ENCODE measurements around the gene RHOBTB3.
"Not testable (repeated sequence)": the region's sequence is repeated elsewhere in the genome, so short reads cannot be mapped to it uniquely, and the experiment has no call there.

RHOBTB3 gene, protein sequence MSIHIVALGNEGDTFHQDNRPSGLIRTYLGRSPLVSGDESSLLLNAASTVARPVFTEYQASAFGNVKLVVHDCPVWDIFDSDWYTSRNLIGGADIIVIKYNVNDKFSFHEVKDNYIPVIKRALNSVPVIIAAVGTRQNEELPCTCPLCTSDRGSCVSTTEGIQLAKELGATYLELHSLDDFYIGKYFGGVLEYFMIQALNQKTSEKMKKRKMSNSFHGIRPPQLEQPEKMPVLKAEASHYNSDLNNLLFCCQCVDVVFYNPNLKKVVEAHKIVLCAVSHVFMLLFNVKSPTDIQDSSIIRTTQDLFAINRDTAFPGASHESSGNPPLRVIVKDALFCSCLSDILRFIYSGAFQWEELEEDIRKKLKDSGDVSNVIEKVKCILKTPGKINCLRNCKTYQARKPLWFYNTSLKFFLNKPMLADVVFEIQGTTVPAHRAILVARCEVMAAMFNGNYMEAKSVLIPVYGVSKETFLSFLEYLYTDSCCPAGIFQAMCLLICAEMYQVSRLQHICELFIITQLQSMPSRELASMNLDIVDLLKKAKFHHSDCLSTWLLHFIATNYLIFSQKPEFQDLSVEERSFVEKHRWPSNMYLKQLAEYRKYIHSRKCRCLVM

DNA sequence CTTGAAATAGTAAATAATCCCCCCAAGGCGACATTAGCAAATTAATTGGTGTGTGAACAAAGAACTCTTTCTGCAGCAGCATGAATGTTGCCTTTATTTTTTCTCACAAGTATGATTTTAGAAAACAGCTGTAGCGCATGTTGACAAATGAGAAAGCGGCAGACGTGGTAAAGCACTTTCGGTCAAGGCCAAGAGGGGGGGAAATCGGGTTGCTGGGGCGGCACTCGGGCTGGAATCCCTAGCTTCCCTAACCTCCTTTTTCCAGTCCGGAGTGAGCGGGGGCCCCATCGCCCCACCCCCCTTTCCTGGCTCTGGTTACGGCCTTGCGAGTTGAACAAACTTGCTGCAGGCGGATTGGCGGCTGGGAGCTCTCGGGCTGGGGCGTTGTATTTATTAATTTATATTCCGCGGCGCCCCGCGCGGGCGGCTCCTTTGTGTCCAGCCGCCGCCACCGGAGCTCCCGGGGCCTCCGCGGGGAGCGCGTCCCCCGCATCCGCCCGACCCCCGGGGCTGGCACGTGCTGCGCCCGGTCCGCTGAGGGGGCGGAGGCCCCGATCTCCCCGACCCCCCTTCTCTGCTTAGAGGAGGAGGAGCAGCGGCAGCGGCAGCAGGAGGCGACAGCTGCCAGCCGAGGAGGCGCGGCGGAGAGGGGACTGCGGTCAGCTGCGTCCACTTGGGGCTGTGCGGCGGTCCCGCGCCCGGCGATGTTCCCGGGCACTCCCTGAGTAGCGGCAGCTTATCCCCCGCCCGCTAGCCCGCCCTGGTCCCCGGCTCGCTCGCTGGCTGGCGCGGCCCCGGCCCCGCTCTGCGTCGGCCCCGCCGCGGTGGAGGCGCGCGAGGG, at the start of gene RHOBTB3:
Gene RHOBTB3, plus strand, starts transcription at position 607 of the 841 bp plus-strand sequence. CDS start 347 bp downstream, outside the sequence.
- peak; percentile 34 for DNase-seq

DNA sequence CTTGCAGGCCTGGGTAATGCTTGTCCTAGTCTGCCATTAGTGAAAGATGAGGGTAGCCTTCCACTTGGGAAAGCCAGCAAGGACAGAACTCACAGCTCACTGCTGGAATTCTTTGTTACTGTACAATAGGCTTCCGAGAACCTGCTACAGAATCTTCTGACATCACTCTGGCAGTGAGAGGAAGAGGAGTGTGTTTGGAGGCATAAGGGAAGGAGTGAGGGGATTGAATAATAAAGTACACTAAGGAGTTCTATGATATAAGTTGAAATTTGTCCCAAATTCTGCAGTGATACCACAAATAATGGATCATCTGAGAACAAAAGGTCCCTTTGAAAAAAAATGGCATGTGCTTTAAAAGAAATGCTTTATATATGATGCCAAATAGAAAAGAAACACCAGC, 48.2 kb upstream of the RHOBTB3 start, which contains the start of gene SPATA9:
Gene SPATA9, minus strand, starts transcription at position 101 of the 400 bp plus-strand sequence. CDS start 137 bp downstream, outside the sequence.
- no peak for DNase-seq

DNA sequence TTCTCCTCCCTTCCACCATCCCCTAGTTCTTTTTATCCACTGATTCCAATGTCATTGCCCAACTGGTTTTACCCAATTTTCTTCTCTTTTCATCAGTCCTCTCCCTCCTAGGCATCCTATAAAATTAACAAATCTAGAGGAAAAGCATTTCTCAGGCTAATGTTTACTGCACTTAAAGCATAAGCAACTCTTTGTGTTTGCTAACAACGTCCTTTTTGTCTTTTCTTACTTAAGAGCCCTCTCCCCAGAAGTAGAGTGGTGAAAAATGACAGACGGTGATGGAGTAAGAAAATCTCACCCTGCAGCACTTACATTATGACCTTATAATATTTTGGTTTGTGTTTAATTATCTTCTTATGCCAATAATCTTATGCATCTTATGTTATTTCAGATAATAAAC, 46.8 kb upstream of the RHOBTB3 start:
- DNase-seq: no peak

DNA sequence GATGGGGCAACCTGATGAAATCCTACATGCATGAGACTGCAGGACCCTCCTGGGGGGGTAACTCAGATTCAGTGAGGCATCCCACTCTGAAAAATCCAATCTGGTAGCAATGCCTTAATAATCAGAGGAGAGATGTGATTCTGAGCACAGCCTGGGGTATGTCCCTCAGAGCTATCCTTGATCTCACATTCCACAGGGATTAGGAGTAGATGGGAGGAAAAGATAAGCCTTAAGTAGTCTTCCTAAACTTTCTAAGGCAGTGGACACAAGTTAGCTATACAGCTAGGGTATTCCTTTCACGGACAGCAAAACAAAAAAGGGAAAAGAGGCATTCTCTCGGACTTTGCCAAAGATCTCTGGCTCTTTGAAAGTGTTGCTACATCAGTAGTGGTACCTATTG, 44.5 kb upstream of the RHOBTB3 start:
- no peak for DNase-seq

DNA sequence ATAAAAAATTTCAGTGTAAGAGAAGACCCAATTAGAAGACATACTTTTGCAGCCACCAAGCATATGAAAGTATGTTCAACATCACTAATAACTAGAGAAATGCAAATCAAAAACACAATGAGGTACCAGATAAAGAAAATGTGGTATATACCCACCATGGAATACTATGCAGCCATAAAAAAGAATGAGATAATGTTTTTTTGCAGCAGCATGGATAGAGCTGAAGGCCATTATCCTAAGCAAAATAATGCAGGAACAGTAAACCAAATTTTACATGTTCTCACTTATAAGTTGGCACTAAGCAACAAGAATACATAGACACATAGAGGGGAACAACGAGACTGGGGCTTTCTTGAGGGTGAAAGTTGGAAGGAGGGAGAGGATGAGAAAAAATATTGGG, 41.5 kb upstream of the RHOBTB3 start:
- DNase-seq: no peak

DNA sequence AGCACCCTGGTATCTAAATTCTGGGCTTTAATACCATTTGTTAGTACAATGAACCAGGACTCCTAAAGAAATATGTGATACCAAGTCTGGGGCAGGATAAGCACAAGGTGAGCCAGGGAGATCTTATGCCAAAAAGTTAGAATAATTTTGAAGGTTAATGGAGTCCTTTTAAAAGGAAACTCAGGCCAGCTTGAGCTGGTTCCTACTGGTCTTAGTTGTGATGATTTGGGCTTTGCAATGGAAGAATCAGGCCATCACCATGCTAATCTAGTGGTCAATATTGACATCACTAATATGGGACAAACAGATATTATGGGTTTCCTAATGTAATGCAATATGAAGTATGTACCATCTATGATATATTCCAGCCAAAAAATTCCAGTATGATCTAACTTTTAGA, 40.8 kb upstream of the RHOBTB3 start:
- no peak for DNase-seq

DNA sequence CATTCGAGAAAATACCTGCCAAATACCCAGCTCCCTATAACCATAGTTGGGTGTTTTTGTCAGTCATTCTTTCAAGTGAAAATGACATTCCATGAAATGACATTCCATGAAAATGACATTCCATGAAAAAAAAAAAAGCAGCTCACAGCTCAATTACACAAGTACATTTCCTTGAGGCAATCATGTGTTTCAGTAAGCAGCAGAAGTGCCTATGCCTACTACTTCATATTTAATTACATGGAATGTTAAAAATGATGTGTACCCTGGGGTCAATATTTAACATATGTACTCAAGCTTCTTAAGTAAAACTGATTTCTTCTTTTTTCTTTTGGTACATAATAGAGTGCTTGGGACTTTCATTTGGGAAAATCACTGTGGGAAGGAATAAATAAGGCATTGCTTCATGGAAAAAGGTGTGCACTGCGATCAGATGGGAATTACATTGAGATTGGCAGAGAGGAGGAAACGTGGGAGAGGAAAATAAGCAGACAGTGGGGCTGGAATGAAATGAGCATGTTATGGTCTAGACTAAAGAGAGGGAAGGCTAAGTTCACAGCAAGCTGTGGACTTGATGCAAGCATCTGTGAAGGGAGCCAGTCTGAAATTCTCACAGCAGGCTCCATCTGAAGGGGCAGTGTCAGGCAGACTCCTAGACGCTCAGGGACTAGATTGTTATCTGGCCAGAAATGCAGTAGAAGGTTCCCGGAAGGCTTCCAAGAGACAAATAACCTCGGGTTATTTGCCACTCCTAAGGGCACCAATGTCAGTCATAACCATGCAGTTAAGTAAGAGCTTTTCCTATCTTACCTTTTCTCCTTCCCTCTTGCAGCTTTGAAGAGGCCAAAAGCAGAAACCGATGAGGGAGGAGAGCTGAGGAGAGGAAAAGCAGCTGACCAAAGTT, 33.1 kb upstream of the RHOBTB3 start:
- no peak for DNase-seq

DNA sequence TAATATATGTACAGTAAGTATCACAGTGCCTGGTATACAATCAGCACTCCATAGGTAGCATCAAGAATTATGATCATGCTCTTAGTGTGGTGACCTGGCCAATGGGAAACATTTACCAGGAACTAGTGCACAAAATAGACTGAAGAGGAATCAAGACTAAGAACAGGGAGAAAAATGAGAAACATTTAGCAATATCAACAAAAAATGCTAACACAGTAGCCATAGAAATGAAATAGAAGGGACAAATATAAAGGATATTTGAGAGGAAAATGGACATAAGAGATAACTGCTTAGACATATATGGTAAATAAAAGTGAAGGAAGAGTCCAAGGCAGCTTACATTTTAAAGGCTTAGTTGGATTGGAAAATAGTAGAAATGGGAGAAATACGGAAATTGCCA, 31.8 kb upstream of the RHOBTB3 start:
- no peak for DNase-seq

DNA sequence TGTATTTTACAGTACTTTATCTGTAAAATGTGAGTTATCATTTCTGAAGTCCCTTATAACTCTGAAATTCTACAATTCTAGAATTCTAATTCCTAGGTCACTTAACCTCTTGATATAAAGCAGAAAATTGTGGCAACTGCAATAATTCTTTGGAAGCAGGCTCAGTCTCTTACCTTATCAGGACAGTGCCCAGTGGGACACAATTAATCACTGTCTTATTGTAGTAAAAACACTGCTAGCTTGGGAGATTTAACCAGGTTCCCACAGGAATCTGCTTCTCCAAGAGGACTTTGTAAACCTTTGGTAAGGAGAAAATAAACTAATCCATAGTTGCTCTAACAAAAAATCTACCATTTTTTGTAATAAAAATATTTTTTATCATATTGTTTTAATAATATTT, 30.1 kb upstream of the RHOBTB3 start:
- no peak for DNase-seq

DNA sequence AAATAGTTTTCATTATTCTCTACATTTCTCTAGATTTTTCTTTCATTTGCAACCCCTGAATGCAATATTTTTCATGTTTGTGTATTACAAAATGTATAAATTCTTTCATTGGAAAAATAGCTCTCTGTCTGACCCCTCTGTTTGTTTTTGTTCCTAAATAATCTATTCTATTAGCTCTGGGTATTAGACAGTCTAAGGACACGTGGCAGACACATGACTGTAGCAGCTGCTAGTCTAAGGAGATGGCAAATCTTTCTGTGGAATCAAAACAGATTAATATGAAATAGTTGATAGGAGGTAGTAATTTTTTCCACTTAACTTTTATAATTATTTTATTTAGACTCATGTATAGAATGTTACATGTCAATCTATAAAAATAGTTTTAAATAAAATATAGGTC, 27.0 kb upstream of the RHOBTB3 start:
- no peak for DNase-seq

DNA sequence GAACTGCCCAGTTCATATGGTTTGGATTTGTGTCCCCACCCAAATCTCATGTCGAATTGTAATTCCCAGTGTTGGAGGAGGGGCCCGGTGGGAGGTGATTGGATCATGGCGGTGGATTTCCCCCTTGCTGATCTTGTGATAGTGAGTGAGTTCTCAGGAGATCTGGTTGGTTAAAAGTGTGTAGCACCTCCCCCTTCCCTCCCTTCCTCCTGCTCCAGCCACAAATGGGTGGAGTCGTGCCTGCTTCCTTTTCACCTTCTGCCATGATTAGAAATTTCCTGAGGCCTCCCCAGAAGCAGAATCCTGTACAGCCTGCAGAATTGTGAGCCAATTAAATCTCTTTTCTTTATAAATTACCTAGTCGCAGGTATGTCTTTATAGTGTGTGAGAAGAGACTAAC, 24.9 kb upstream of the RHOBTB3 start:
- not testable (repeated sequence) for DNase-seq

DNA sequence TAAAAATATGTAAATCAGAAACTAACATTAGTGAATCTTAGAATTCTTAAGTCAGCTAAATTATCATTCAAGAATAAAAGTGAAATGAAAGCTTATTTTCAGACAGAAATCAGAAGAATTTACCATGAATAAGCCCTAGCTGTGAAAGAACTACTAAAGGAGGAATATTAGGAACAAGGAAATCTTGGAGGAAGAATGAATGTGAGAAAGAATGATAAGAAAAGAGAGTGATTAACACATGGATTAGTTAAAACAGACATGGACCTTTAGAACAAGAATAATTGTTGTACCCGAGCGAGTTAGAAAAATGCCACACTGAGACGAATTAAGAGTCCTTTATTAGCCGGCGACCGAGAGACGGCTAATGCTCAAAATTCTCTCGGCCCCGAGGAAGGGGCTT, 24.1 kb upstream of the RHOBTB3 start:
- DNase-seq: no peak

DNA sequence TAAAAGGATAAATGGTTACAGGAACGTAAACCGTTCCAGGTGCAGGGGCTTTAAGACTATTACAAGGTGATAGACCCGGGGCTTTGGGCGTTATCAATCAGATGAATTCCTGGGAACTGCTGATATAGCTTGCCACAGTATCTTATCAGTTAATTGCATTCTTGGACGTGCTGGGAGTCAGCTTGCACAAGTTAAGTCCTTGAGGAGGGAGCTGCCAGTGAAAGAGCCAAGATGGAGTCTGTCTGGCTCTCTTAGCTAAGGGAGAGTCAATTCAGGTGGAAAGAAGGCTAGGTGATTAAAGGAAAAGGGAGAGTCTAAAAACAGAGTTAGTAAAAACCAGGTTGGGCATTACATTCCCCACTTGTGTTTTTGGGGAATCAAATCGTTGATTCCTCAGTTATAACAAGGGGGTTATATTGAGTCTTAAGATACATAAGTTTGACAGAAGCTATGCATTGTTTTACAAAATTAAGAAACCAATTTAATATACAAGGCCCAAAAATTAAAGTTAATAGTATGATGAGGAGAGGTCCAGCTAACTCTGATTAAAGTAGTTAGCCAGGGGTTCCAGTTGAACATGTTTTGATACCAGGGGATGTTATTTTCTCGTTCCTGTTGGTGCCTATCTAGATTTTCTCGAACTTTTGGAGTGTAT, 23.5 kb upstream of the RHOBTB3 start:
- DNase-seq: not testable (repeated sequence)

DNA sequence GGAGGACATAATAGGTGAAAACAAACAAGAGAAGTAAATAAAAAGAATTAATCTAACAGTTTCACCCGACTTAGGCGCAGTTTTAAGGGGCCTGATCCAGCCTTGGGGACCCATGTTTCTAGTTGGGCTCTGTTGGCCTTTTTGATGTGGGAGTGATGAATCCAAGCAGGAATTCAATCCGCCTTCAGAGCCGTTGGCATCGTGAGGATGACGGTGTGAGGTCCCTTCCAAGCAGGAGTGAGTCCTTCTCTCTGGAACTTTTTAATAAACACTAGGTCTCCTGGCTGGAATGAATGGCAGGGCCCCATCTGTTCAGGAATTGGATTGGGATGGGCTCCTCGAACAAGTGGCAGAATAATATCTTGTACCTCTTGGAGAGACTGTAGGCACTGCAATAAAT, 22.3 kb upstream of the RHOBTB3 start:
- DNase-seq: no peak

DNA sequence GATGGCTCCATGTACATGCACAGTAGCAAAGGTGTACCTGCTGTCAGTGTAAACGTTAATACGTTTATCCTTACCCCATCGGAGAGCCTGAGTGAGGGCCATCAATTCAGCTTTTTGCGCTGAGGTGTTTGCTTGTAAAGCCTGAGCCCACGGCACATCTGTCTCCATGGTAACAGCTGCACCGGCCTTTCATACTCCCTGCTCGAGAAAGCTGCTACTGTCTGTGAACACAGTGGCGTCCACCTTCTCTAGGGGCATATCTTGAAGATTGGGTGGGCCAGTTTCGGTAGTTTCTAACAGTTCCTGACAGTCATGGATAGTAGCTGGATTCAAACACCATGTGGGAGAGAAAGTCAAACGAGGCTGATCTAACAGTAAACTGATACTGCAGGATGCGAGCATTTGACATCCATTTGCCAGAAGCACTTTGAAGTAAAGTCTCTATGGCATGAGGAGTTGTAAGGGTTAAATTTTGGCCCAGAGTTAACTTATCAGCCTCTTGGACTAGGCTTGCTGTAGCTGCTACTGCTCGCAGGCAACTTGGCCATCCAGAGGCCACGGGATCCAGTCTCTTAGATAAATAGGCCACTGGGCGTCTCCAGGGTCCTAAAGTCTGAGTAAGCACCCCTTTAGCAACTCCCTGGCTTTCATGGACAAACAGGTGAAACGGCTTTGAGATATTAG, 21.0 kb upstream of the RHOBTB3 start:
- no peak for DNase-seq

DNA sequence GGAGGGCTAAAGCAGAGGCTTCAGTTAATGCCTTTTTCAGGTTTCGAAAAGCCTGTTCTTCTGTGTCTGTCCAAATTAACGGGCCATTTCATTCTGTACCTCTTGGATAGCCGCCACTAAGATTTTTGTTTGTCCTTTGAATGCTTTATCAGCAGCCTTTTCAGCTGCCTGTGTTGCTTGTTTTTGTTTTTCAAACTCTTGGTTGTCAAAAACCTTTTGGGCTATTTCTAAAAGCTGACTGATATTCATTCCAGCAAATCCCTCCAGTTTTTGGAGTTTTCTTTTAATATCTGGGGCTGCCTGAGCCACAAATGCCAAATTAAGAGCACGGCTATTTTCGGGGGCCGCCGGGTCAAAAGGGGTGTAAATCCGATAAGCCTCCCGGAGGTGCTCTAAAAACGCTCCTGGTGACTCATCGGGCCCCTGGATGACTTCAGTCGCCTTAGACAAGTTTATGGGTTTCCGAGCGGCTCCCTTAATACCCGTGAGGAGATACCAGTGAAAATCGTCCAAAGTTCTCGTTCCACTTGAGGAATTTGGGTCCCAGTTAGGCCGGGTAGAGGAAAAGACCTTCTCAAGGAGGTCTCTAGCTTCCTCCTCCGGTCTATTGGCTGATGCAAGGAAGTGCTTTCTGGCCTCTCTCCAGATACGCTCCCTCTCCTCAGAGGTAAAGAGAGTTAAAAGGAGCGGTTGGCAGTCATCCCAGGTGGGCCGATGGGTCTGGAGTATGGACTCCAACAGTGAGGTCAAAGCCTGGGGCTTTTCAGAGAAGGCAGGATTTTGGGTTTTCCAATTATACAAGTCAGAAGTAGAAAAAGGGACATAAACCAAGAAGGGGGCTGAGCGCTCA, 20.3 kb upstream of the RHOBTB3 start:
- not testable (repeated sequence) for DNase-seq

DNA sequence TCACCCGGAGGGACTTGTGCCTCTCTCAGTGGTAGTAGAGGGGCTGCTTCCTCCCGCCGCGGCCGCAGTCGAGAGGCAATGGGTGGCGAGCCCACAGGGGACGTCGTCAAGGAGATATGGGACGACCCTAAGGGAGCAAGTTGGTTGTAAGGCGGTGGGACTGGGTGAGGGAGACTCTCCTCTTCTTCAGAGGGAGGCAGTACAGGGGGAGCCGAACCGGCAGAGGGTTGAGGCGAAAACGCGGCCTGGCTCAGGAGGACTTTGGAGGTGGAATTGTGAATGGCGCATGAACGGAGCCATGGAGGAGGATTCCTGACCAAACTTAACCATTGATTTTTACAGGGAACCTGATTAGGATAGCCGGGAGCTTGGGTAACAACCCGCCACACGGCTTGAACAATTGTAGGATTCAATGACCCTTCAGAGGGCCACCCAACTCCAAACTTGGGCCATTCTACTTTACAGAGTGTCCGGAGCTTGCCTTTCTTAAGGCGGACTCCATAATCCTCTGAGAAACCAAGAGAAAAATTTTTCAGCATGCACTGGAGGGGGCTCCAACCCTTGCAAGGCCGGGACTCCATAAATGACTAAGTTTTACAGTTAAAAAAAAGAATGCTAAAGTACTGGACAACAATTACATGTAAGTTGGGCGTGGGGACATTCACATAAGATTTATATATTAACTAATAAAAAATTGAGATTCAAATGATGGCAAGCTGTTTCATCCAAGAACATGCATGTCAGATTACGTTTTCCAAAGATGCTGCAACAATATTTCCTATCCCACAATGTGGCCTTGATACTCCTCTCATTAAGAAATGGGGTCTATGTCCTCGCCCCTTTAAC, 19.4 kb upstream of the RHOBTB3 start:
- no peak for DNase-seq

DNA sequence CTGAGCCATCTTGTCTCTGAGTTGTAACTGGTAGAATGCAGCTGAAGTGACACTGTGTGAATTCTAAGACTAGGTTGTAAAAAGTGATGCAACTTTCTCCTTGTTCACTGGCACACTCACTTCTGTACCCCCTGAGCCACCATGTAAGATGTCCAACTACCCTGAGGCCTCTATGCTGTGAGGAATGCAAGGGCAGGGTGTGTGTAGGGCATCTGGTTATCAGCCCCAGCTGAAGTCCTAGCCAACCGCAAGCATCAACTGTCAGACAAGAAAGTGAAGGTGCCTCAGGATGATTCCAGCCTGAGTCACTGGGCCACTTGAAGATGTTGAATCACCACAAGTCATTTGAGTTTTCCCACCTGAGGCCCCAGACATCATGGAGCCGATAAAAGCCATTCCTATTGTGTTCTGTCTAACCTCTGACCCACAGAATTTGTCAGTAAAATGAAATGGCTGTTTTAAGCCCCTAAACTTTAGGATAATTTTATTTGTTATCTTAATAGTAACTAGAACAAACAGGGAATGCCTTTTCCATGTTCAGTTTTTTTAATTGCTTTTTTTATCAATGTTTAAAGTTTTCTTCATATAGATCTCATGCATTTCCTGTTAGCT, 18.7 kb upstream of the RHOBTB3 start:
- no peak for DNase-seq

DNA sequence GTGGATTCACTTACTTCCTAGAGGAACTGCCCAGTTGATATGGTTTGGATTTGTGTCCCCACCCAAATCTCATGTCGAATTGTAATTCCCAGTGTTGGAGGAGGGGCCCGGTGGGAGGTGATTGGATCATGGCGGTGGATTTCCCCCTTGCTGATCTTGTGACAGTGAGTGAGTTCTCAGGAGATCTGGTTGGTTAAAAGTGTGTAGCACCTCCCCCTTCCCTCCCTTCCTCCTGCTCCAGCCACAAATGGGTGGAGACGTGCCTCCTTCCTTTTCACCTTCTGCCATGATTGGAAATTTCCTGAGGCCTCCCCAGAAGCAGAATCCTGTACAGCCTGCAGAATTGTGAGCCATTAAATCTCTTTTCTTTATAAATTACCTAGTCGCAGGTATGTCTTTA, 17.9 kb upstream of the RHOBTB3 start:
- not testable (repeated sequence) for DNase-seq

Data from activated T-cell treated with anti-CD3 and anti-CD28 coated beads for 4 hours (primary cell).